ENCODE data around the gene OGFR. TPM values are rescaled to one million over a fixed set of nuclear protein-coding genes. Genes with fewer than 3 reads are reported as not detected.
"Not testable (repeated sequence)": the region's sequence is repeated elsewhere in the genome, so short reads cannot be mapped to it uniquely, and the experiment has no call there.

OGFR gene
- total RNA-seq, 1 donor from 2014 or later: 21.5 TPM

DNA sequence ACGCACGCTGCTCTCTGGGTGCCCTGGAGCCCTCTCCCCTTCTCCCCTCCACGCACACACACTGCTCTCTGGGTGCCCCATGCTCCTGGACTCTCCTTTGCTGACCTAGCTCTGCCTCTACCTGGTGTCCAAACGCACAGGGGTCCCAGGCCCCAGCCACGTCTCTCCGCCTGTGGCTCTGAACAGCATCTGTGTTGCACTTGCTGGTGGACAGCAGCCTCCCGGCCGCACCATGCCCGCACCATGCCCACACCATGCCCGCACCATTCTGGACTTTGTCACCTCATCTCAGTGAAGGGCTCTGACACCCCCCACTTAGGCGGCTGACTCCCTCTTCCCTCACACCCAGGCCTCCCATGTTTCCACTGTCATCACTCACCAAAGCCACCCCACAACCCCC lies 35.2 kb downstream of the OGFR start:
- DNase-seq: no peak

DNA sequence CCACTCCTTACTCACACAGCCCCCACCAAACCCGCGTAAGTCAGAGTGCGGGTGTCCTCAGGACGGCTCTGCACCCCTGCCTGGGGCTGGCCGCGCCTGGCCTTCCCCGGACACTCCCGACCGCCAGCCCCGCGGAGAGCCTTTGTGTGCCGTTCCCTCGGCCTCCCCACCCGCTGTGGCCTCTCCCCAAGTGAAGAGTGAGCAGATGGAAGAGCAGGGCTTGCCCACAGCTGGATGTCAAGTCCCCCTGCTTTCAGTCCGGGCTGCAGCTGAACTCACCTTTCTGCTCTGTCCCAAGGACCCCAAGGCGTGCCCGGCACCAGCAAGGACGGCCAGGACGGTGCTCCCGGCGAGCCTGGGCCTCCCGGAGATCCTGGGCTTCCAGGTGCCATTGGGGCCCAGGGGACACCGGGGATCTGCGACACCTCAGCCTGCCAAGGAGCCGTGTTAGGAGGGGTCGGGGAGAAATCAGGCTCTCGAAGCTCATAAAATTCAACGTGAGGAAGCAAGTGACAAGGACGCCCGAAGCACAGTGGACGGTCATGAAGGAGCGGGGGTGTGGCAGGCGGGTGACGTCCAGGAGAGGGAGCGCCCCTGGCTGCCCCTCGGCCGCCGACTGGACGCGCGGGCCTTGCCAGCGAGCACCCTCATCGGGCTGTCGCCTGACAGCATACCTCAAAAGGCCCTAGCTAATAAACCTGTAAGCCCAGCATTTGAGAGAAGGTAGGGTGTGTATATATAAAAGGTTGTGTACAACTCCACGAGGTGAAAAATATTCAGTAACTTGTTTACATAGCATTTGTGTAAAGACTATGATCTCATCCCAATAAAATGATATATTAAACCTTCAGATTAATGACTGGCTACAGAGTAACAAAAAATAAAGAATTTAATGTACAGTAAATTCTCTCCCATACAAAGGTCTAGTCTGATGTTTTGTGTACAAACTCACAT lies 35.9 kb downstream of the OGFR start:
- DNase-seq: no peak

GRCh38 chr20:62841705-62842212 lies 37.1 kb downstream of the OGFR start:
- no peak for DNase-seq

DNA sequence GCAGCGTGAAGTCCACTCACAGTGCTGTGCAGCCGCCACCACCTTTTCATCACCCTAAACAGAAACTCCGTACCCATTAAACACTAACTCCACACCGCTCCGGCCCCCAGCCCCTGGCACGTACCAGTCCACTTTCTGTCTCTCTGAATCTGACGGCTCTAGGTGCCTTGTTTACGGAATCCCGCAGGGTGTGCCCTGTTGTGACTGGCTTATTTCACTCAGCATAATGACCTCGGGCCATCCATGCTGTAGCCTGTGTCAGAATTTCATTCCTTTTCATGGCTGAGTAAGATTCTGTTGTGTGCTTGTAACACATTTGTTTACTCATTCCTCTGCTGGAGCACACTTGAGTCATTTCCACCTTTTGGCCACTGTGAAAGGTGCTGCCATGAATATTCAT lies 39.0 kb downstream of the OGFR start:
- no peak for DNase-seq

DNA sequence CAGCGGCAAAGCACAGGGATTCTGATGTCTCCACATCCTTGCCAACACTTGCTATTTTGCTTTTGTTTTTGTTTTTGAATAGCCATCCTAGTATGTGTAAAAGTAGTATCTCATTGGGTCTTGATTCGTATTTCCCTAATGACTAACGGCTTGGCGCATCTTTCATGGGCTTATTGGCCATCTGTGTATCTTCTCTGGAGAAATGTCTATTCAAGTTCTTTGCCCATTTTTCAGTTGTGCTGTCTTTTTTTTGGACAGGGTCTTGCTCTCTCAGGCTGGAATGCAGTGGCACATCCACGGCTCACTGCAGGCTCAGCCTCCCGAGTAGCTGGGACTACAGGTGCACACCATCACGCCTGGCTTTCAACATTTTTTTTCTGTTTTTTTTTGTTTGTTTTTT lies 39.5 kb downstream of the OGFR start:
- DNase-seq: no peak

DNA sequence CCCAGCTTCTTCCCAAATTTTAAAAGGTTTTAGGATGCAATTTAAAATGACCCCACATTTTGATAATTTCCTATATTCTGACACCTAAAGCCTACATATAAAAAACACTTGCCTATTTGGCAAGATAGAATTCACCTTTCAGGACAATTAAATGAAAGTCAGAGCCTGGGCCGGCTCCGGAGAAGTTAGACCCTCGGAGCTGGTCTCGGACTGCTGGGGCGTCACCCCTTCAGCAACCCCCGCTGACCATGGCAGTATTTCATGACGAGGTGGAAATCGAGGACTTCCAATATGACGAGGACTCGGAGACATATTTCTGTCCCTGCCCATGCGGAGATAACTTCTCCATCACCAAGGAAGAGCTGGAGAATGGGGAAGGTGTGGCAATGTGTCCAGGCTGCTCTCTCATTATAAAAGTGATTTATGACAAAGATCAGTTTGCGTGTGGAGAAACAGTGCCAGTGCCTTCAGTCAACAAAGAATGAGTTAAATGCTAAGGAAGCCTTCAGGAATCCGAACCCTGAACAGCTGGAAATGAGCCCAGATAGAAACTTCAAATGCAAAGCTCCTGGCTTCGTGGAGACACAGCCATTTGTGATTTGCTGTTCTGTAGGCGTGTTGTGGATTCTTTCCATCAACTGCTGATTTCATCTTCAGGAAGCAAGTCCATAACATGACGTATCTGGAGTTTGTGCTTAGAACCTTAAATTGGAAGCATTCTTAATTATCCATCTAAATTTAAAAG lies 41.0 kb downstream of the OGFR start:
- no peak for DNase-seq

GRCh38 chr20:62846166-62846890 lies 41.7 kb downstream of the OGFR start:
- peak; percentile 56 for DNase-seq

DNA sequence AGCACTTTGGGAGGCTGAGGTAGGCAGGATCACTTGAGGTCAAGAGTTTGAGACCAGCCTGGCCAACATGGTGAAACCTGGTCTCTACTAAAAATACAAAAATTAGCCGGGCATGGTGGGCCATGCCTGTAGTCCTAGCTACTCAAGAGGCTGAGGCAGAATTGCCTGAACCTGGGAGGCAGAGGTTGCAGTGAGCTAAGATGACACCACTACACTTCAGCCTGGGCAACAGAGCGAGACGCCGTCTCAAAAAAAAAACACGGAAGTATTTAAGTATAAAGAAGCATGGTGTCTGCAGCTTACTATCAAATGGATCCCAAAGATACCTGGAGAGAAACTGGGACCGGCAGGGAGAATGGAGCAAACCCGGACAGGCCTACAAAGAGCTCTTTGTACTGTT lies 44.3 kb downstream of the OGFR start:
- not testable (repeated sequence) for DNase-seq

- DNase-seq: no peak
Measured at GRCh38 chr20:62849431-62849830, 44.8 kb downstream of the OGFR start.

GRCh38 chr20:62850333-62850974 lies 45.8 kb downstream of the OGFR start:
- DNase-seq: peak; percentile 64

GRCh38 chr20:62852196-62852595 lies 47.6 kb downstream of the OGFR start:
- no peak for DNase-seq

- no peak for DNase-seq
Measured at GRCh38 chr20:62852841-62853240, 48.2 kb downstream of the OGFR start.

GRCh38 chr20:62853304-62853703 lies 48.7 kb downstream of the OGFR start:
- not testable (repeated sequence) for DNase-seq

DNA sequence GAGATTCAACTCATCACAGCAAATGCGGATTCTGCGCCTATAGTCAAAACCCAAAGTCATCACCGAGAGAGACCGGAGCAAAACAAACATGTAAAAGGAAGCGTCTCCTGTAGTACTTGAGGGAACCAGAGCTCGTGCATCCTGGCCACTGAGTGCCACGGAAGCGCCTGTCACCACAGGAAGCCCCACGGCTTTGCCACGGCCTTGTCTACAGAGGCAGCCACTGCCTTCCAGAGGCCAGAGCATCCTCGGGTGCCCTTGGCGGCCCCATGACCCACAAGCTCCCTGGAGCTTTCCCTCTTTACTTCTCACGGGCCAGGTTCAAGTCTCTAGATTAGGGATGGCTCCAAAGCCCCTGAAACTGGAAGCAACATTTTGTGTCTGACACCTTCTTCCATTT lies 49.5 kb downstream of the OGFR start:
- DNase-seq: no peak

DNA sequence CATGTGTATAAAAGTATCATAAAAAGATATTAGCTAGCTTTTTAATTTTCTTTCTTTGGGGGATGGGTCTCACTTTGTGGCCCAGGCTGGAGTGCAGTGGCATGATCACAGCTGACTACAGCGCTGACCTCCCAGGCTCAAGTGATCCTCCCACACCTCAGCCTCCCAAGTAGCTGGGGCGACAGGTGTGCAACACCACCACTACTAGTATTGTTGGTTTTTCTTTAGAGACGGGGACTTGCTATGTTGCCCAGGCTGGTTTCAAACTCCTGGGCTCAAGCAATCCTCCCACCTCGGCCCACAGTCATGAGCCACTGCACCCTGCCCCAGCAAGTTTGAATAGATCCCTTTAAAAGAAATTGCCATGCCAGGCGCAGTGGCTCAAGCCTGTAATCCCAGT lies 50.5 kb downstream of the OGFR start:
- no peak for DNase-seq

GRCh38 chr20:62856931-62857619 lies 52.4 kb downstream of the OGFR start:
- no peak for DNase-seq

- DNase-seq: peak; percentile 53
Measured at GRCh38 chr20:62858058-62858830, 53.6 kb downstream of the OGFR start.

GRCh38 chr20:62859721-62860120 lies 55.1 kb downstream of the OGFR start:
- no peak for DNase-seq

DNA sequence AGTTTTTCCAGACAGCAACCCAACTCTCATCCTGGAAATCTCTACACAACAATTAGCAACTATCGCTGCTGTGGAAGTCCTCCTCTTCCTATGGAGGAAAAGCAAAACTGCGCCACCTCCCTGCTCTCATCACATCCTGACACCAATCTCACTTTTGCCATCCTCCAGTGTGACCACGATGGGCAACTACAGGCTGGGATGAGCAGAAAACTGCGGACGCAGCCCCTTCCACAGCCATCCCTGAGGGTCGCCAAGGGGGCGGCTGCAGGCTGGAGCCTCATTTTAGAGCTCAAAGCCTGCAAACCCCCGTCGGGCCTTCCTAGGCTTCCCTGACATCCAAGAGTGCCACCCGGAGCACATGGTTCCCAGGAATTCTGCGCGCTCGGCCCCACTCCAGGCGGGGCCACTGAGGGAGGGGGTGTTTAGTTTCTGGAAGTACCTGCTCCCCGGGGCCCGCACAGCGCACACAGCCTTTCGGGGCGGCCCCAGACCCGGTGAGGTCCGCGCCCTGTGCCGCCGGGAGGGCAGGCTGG lies 55.8 kb downstream of the OGFR start:
- DNase-seq: no peak

All from occipital lobe (tissue), 2 donors.